Tibial nerve (tissue), 4 donors: ENCODE results near the gene ANK2. TPM values are rescaled to one million over a fixed set of nuclear protein-coding genes. Genes with fewer than 3 reads are reported as not detected.

ENCODE experiments used
- DNase-seq, 2 donors: peaks; one replicate each; pipeline ENCODE4 v3.0.0-alpha.2; 2019; ENCODE audit warnings: low spot score in 2 of 2
- H3K27ac ChIP-seq, 4 donors: fragments of 200-600 bp; sonication (generic) in 3 of 4; one replicate each; pipeline ENCODE4 v1.5.1; 2017 to 2019; ENCODE audit warnings: mild to moderate bottlenecking in 1 of 4
- H3K27me3 ChIP-seq, 2 donors: fragments of 200-600 bp; sonication (generic) in 1 of 2; one replicate each; pipeline versions ENCODE4 v1.5.1 to v1.6.0; 2017 to 2019
- H3K36me3 ChIP-seq, 3 donors: fragments of 200-600 bp; sonication (generic); one replicate each; pipeline ENCODE4 v1.5.1; 2018 to 2019
- H3K4me1 ChIP-seq, 4 donors: fragments of 200-600 bp; sonication (generic) in 3 of 4; one replicate each; pipeline ENCODE4 v1.5.1; 2017 to 2019
- H3K4me3 ChIP-seq, 4 donors: fragments of 200-600 bp; sonication (generic) in 3 of 4; one replicate each; pipeline ENCODE4 v1.5.1; 2017 to 2019; ENCODE audit warnings: mild to moderate bottlenecking in 1 of 4, moderate library complexity in 1 of 4
- H3K9me3 ChIP-seq, 4 donors: fragments of 200-600 bp; sonication (generic) in 3 of 4; one replicate each; pipeline ENCODE4 v1.5.1; 2017 to 2019
- CTCF ChIP-seq, 5 experiments: fragments of 200-600 bp in 3 of 5; fragments of 450-650 bp in 2 of 5; sonication (generic) in 3 of 5; IDR thresholded peaks; one replicate each; pipeline ENCODE4 v1.5.1; 2016 to 2019; ENCODE audit warnings: antibody characterized with exemption in 5 of 5, mild to moderate bottlenecking in 3 of 5, moderate library complexity in 2 of 5
- EP300 ChIP-seq, 2 donors: sonication (generic); formaldehyde crosslinking; IDR thresholded peaks; one replicate each; pipeline ENCODE4 v1.6.1; 2017; ENCODE audit warnings: antibody characterized with exemption in 2 of 2, mild to moderate bottlenecking in 1 of 2
- POLR2A ChIP-seq, 2 donors: fragments of 450-650 bp; IDR thresholded peaks; one replicate each; pipeline ENCODE4 v1.6.1; 2017; ENCODE audit warnings: antibody characterized with exemption in 2 of 2, mild to moderate bottlenecking in 2 of 2, moderate library complexity in 2 of 2
- WGBS, 2 donors: methylation state at CpG; one replicate each; pipeline ENCODE4 v1.1.5; 2018; 5-methylcytosine and 5-hydroxymethylcytosine counted together
- total RNA-seq, 4 donors: library from RNA; depleted of rRNA; stranded (reverse); fragments of >200 nt; gene quantifications; one replicate each; pipeline ENCODE4 v1.1.0, GENCODE V29; 2016

ANK2 gene
- total RNA-seq, 4 donors from 2014 or later, result 63.9 to 113 (median 87.5) TPM

GRCh38 chr4:113263274-113263673 lies 213.8 kb downstream of the ANK2 start:
- Histone ChIP-seq H3K9me3 (peaks cover 0 to 10% (median 0%) of the 10 kb centered on the region in 4 donors), H3K27me3 (no peaks in the 10 kb centered on the region), H3K36me3 (peaks cover 0 to 12% (median 0%) of the 10 kb centered on the region in 3 donors), H3K4me1 (no peaks in the 10 kb centered on the region), H3K4me3 (no peak overlapping the region), H3K27ac (no peak overlapping the region)
- 58 to 67% methylated on average over 1 of the region's 1 CpG for WGBS, 2 donors
- DNase-seq, result no peak
- TF ChIP-seq CTCF (IDR thresholded peaks at IDR 0.05) (no peak), EP300 (IDR thresholded peaks at IDR 0.05) (no peak), POLR2A (IDR thresholded peaks at IDR 0.05) (no peak)

- no peak for DNase-seq
- 87 to 89% methylated on average over 7 of the region's 7 CpGs for WGBS, 2 donors
- Histone ChIP-seq H3K4me1 (no peaks in the 10 kb centered on the region), H3K9me3 (peaks cover 0 to 10% (median 0%) of the 10 kb centered on the region in 4 donors), H3K27me3 (no peaks in the 10 kb centered on the region), H3K27ac (no peak overlapping the region), H3K36me3 (peaks cover 0 to 16% (median 0%) of the 10 kb centered on the region in 3 donors), H3K4me3 (no peak overlapping the region)
- no peak for TF ChIP-seq CTCF (IDR thresholded peaks at IDR 0.05)
- no peak for TF ChIP-seq EP300 (IDR thresholded peaks at IDR 0.05)
- TF ChIP-seq POLR2A (IDR thresholded peaks at IDR 0.05), result no peak
Measured at GRCh38 chr4:113270520-113271319, 221.3 kb downstream of the ANK2 start.

- DNase-seq, result no peak
- H3K36me3 ChIP-seq, result peaks cover 0 to 12% (median 0%) of the 10 kb centered on the region in 3 donors
- H3K4me3 ChIP-seq, result no peak overlapping the region
- no peaks in the 10 kb centered on the region for H3K27me3 ChIP-seq
- no peak for TF ChIP-seq EP300 (IDR thresholded peaks at IDR 0.05)
- TF ChIP-seq CTCF (IDR thresholded peaks at IDR 0.05), result no peak
- TF ChIP-seq POLR2A (IDR thresholded peaks at IDR 0.05), result no peak
- H3K4me1 ChIP-seq, result no peaks in the 10 kb centered on the region
- H3K9me3 ChIP-seq, result no peaks in the 10 kb centered on the region
- H3K27ac ChIP-seq, result no peak overlapping the region
Measured at GRCh38 chr4:113272523-113272922, 223.1 kb downstream of the ANK2 start.

- Histone ChIP-seq H3K4me1 (no peaks in the 10 kb centered on the region), H3K27ac (peak overlapping the region in 1 of 4 donors; percentile 3), H3K9me3 (no peaks in the 10 kb centered on the region), H3K27me3 (no peaks in the 10 kb centered on the region), H3K36me3 (peaks cover 0 to 12% (median 0%) of the 10 kb centered on the region in 3 donors), H3K4me3 (no peak overlapping the region)
- TF ChIP-seq EP300 (IDR thresholded peaks at IDR 0.05) (no peak), CTCF (IDR thresholded peaks at IDR 0.05) (no peak), POLR2A (IDR thresholded peaks at IDR 0.05) (no peak)
- no peak for DNase-seq
Measured at GRCh38 chr4:113273721-113274220, 224.3 kb downstream of the ANK2 start.

GRCh38 chr4:113276464-113277170 lies 227.2 kb downstream of the ANK2 start:
- Histone ChIP-seq H3K36me3 (peaks cover 0 to 18% (median 0%) of the 10 kb centered on the region in 3 donors), H3K27ac (peak overlapping the region in 2 of 4 donors; percentile 22 to 56), H3K4me3 (no peak overlapping the region), H3K27me3 (no peaks in the 10 kb centered on the region), H3K9me3 (no peaks in the 10 kb centered on the region), H3K4me1 (no peaks in the 10 kb centered on the region)
- WGBS, 2 donors, result 63 to 68% methylated on average over 7 of the region's 7 CpGs
- TF ChIP-seq POLR2A (IDR thresholded peaks at IDR 0.05) (no peak), EP300 (IDR thresholded peaks at IDR 0.05) (no peak), CTCF (IDR thresholded peaks at IDR 0.05) (no peak)
- DNase-seq, result peak in 1 of 2 donors; percentile 23
